ENCODE measurements around the gene GPANK1. TPM values are rescaled to one million over a fixed set of nuclear protein-coding genes. Genes with fewer than 3 reads are reported as not detected.

The GPANK1 gene
- total RNA-seq, 4 donors from 2014 or later, result 15.8 to 21.0 (median 19.4) TPM

GRCh38 chr6:31634131-31634530 is 30.7 kb downstream of the GPANK1 start:
- Histone ChIP-seq H3K4me3 (no peak overlapping the region), H3K27ac (replicated peaks in 1 of 4) (no peak overlapping the region), H3K27me3 (no peaks in the 10 kb centered on the region), H3K4me1 (peaks cover 0 to 5% (median 2%) of the 10 kb centered on the region in 4 donors), H3K36me3 (peaks cover 73 to 100% (median 99%) of the 10 kb centered on the region in 4 donors), H3K9me3 (no peaks in the 10 kb centered on the region)
- TF ChIP-seq, protein P1, sequence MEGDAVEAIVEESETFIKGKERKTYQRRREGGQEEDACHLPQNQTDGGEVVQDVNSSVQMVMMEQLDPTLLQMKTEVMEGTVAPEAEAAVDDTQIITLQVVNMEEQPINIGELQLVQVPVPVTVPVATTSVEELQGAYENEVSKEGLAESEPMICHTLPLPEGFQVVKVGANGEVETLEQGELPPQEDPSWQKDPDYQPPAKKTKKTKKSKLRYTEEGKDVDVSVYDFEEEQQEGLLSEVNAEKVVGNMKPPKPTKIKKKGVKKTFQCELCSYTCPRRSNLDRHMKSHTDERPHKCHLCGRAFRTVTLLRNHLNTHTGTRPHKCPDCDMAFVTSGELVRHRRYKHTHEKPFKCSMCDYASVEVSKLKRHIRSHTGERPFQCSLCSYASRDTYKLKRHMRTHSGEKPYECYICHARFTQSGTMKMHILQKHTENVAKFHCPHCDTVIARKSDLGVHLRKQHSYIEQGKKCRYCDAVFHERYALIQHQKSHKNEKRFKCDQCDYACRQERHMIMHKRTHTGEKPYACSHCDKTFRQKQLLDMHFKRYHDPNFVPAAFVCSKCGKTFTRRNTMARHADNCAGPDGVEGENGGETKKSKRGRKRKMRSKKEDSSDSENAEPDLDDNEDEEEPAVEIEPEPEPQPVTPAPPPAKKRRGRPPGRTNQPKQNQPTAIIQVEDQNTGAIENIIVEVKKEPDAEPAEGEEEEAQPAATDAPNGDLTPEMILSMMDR (IDR thresholded peaks at IDR 0.05), result no peak
- TF ChIP-seq POLR2AphosphoS5 (IDR thresholded peaks at IDR 0.05) (no peak), EP300 (IDR thresholded peaks at IDR 0.05) (no peak), POLR2A (IDR thresholded peaks at IDR 0.05; ENCODE audit: low read depth) (no peak)
- no peak for DNase-seq (ENCODE audit: extremely low spot score)
- WGBS, result 56% methylated on average over 1 of the region's 3 CpGs
- intact Hi-C loops (cut with DNase I), result no loop called here

DNA sequence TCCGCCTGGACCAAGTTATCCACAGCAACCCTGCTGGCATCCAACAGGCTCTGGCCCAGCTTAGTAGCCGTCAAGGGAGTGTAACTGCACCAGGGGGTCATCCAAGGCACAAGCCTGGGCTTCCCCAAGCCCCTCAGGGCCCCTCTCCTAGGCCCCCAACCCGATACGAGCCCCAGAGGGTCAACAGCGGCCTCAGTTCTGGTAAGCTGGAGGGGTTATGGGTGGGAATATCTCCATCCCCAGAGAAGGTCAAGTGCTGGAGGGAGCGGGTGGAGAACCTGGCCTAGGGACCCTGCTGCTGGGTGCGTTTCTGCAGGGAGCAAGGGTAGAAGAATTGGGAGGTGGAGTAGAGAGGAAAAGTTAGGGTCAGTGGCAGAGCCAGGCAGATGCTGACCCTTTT is 31.4 kb downstream of the GPANK1 start:
- intact Hi-C loops (cut with DNase I), result no loop called here
- TF ChIP-seq POLR2AphosphoS5 (IDR thresholded peaks at IDR 0.05) (no peak), EP300 (IDR thresholded peaks at IDR 0.05) (no peak), POLR2A (IDR thresholded peaks at IDR 0.05; ENCODE audit: low read depth) (no peak)
- TF ChIP-seq, protein P1 (IDR thresholded peaks at IDR 0.05), result no peak
- Histone ChIP-seq H3K27me3 (no peaks in the 10 kb centered on the region), H3K27ac (replicated peaks in 1 of 4) (peak overlapping the region in 2 of 4 donors; percentile 6 to 34), H3K4me3 (no peak overlapping the region), H3K9me3 (no peaks in the 10 kb centered on the region), H3K4me1 (peaks cover 0 to 5% (median 2%) of the 10 kb centered on the region in 4 donors), H3K36me3 (peaks cover 72 to 100% (median 100%) of the 10 kb centered on the region in 4 donors)
- no peak for DNase-seq (ENCODE audit: extremely low spot score)
- 91% methylated on average over 7 of the region's 7 CpGs for WGBS

- Histone ChIP-seq H3K27ac (replicated peaks in 1 of 4) (peak overlapping the region in 2 of 4 donors; percentile 15 to 34), H3K9me3 (no peaks in the 10 kb centered on the region), H3K36me3 (peaks cover 73 to 100% (median 100%) of the 10 kb centered on the region in 4 donors), H3K27me3 (no peaks in the 10 kb centered on the region), H3K4me1 (peaks cover 0 to 5% (median 2%) of the 10 kb centered on the region in 4 donors), H3K4me3 (no peak overlapping the region)
- 85% methylated on average over 22 of the region's 26 CpGs for WGBS
- intact Hi-C loops (cut with DNase I), result no loop called here
- TF ChIP-seq POLR2AphosphoS5 (IDR thresholded peaks at IDR 0.05) (no peak), EP300 (IDR thresholded peaks at IDR 0.05) (no peak), POLR2A (IDR thresholded peaks at IDR 0.05; ENCODE audit: low read depth) (no peak)
- TF ChIP-seq, protein P1 (IDR thresholded peaks at IDR 0.05), result no peak
- no peak for DNase-seq (ENCODE audit: extremely low spot score)
Measured at GRCh38 chr6:31632279-31632946, 32.4 kb downstream of the GPANK1 start.

DNA sequence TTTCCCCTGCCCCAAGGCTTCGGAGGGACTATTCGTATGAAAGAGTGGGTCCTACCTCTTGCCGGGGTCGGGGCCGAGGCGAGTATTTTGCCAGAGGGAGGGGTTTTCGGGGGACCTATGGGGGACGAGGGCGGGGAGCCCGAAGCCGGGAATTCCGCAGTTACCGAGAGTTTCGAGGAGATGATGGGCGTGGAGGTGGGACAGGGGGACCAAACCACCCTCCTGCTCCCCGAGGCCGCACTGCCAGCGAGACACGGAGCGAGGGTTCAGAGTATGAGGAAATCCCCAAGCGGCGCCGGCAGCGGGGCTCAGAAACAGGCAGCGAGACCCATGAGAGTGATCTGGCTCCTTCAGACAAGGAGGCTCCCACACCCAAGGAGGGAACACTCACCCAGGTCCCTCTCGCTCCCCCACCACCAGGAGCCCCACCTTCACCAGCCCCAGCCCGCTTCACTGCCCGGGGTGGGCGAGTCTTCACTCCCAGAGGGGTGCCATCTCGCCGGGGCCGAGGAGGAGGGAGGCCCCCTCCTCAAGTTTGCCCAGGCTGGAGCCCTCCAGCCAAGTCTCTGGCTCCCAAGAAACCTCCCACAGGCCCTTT is 33.0 kb downstream of the GPANK1 start:
- no peak for DNase-seq (ENCODE audit: extremely low spot score)
- no peak overlapping the region for H3K4me3 ChIP-seq
- peaks cover 73 to 100% (median 100%) of the 10 kb centered on the region in 4 donors for H3K36me3 ChIP-seq
- 86% methylated on average over 27 of the region's 32 CpGs for WGBS
- TF ChIP-seq POLR2AphosphoS5 (IDR thresholded peaks at IDR 0.05) (peak in 1 of 2 donors; percentile 12), EP300 (IDR thresholded peaks at IDR 0.05) (no peak)
- H3K27ac ChIP-seq (replicated peaks in 1 of 4), result peak overlapping the region in 1 of 4 donors; percentile 34
- intact Hi-C loops (cut with DNase I), result no loop called here
- no peaks in the 10 kb centered on the region for H3K9me3 ChIP-seq
- H3K27me3 ChIP-seq, result no peaks in the 10 kb centered on the region
- peaks cover 0 to 5% (median 2%) of the 10 kb centered on the region in 4 donors for H3K4me1 ChIP-seq

GRCh38 chr6:31631209-31631608 is 33.6 kb downstream of the GPANK1 start:
- intact Hi-C loops (cut with DNase I), result no loop called here
- no peak for DNase-seq (ENCODE audit: extremely low spot score)
- Histone ChIP-seq H3K27ac (replicated peaks in 1 of 4) (no peak overlapping the region), H3K9me3 (no peaks in the 10 kb centered on the region), H3K36me3 (peaks cover 73 to 100% (median 100%) of the 10 kb centered on the region in 4 donors), H3K4me1 (peaks cover 0 to 5% (median 2%) of the 10 kb centered on the region in 4 donors), H3K27me3 (no peaks in the 10 kb centered on the region), H3K4me3 (no peak overlapping the region)
- WGBS, result 81% methylated on average over 16 of the region's 16 CpGs
- TF ChIP-seq, protein P1 (IDR thresholded peaks at IDR 0.05), result no peak
- TF ChIP-seq POLR2AphosphoS5 (IDR thresholded peaks at IDR 0.05) (no peak), POLR2A (IDR thresholded peaks at IDR 0.05; ENCODE audit: low read depth) (no peak), EP300 (IDR thresholded peaks at IDR 0.05) (no peak)
